Activated T-cell treated with anti-CD3 and anti-CD28 coated beads, Interleukin-2, amount 50 U/mL, for 48 hours (primary cell): ENCODE data around the gene ZNF785.
"Not testable (repeated sequence)": the region's sequence is repeated elsewhere in the genome, so short reads cannot be mapped to it uniquely, and the experiment has no call there.

Experiments used
- DNase-seq, 2 experiments: peaks; one replicate each; pipeline ENCODE4 v3.0.0-alpha.2; 2020

Gene ZNF785

GRCh38 chr16:30536391-30537024 is 49.0 kb downstream of the ZNF785 start:
- not testable (repeated sequence) for DNase-seq

DNA sequence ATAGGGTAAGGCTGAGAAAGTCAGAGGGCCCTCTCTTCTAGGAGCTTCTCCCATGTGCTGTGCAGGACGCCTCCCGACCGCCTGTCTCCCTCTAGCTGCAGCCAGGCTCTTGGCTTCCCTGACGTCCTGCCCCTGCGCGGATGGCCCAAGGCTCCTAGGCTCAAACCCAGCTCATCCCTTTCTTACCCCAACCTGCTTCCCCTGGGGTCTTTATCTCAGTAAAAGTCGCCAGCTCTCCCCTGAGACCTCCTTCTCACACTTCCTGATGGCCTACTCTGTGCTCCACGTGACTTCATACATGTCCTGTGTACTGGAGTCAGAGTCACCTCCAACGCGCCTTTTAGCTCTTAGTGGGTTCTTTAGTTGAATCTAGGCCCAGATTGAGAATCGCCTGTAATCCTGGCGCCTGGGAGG is 49.7 kb downstream of the ZNF785 start:
- peak; percentile 82 to 84 for DNase-seq

- DNase-seq = no peak
These were observed 50.3 kb downstream of the ZNF785 start for GRCh38 chr16:30535106-30535776.

DNA sequence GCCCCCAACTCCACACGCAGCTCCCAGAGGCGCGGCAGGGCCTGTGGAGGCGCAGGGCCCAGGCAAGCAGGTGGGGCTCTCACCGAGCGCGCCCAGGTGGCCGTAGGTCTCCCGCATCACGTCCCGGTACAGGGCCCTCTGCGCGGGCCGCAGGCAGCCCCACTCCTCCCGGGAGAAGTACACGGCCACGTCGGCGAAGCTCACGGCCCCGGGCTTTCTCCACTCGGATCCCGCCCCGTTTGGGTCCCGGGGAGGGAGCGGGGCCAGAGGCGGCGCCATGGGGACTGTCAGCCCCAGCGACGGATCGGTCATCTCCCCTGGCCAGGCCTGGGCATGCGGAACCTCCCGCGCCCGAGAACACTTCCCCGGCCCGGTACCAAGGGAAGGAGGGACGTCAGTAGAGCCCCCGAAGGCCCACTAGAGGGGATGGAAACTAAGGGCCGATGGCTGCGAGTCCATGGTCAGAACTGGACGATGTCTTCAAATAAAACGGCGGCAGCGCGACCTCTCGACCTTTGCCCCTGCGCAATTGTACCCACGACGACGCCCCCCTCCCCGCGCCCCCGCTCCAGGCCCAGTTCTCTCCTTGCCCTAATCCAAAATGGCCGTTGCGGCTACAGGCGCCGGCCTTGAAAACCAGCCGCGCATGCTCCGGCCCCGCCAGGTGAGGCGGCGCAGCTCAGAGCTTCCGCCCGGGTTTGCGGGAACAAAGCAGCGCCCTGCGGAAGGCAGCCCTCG is 51.0 kb downstream of the ZNF785 start, which contains the start of gene ZNF747:
ZNF747 (minus strand) TSS at position 491 of the 738 bp plus-strand sequence; CDS start at position 312, 179 bp downstream.
- DNase-seq = peak; percentile 93 to 94

DNA sequence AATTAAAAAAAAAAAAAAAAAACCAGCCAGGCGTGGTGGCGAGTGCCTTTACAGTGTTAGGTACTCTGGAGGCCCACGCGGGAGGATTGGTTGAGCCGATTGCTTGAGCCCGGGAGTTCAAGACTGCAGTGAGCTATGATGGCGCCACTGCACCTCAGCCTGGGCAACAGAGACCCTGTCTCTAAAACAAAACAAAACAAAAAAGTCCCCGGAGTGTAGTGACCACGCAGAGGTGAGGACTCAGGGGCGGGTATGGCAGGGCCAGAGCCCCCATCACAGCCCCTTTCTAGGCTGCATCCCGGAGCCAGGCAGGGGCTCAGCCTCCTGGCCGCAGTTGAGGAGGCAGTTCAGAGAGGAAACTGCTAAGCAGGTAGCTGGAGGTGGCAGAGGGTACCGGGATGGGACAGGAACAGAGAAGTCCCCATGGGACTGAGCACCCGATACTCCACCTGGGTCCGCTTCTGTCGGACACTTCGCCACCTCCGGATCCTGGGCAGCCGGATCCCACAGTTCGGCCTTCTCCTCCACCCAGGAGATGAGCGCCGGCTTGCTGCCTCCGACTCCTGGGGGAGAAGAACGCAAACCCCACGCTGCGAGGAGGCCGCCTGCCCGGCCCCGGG is 51.6 kb downstream of the ZNF785 start:
- peak in 1 of 2 experiments; percentile 59 for DNase-seq

DNA sequence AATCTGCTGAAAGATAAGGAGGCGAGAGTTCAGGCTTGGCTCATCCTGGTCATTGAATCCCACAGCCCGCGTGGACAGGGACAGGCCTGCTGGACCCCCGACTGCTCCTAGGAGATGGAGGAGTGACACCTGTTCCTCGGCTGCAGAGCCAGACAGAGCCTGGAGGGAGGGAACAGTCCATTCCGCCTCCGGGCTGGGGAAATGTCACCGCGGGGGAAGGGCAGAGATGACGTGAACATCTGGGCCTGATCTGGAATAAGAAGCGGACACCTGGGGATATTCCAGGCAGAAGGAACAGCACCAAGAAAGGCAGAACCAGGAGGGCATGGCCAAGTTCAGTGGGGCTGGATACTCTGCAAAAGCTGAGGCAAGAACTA is 52.4 kb downstream of the ZNF785 start:
- no peak for DNase-seq

DNA sequence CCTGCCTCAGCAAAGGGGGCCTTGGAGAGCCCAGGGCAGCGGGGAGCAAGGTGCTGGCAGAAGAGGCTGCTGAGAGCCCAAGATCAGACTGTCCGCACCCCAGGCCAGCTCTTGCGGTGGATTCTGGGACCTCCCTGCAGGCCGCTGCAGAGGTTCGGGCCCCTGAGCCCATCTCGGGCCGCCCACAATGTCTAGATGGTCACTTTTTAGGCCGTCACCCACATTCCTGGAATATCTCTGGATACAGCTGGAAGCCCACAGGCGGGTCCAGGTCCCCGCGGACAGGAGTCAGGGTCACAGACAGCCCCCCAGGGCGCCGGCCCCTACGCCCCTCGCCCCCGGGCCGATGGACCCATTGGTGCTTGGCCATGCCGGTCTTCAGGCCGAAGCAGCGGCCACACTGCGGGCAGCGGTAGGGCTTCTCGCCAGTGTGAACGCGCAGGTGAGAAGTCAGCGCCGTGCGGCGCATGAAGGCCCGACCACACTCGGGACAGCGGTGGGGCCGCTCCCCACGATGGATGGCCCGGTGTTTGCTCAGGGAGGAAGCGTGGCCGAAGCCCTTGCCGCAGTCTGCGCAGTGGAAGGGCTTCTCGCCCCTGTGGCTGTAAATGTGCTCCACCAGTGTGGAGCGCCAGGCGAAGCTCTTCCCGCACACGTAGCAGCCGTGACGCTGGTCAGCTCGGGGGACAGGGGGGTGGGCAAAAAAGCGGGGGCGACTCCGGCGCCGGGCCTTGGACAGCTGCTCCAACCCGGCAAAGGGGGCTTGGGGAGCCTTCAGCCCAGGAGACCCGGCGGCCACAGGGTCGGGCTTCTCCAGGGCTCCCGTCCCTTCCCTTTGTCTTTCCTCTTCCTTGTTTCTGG is 53.0 kb downstream of the ZNF785 start:
- no peak for DNase-seq
